ENCODE data around the gene MFSD11.

- TF ChIP-seq CTCF (IDR thresholded peaks at IDR 0.05; ENCODE audit: extremely low read depth in 1 of 2, insufficient read depth in 1 of 2, low read depth in 1 of 2, low read length in 2 of 2) (no peak), EZH2 (IDR thresholded peaks at IDR 0.05; ENCODE audit: borderline replicate concordance, low read depth, low read length, severe bottlenecking) (no peak), MAX (IDR thresholded peaks at IDR 0.05; ENCODE audit: insufficient read depth, insufficient read length) (no peak), POLR2A (IDR thresholded peaks at IDR 0.05; ENCODE audit: low read depth, low read length) (no peak), POLR2AphosphoS5 (IDR thresholded peaks at IDR 0.05; ENCODE audit: insufficient read depth, low read depth, low read length) (no peak), JUN (IDR thresholded peaks at IDR 0.05; ENCODE audit: borderline replicate concordance, insufficient read depth, insufficient read length, low read depth) (no peak), GATA2 (IDR thresholded peaks at IDR 0.05; ENCODE audit: insufficient read depth, insufficient read length, low read depth, low read length) (no peak), MYC (IDR thresholded peaks at IDR 0.05; ENCODE audit: low read depth, low read length) (no peak)
Measured at GRCh38 chr17:76755285-76755684, 17.4 kb downstream of the MFSD11 start.
